CD4-positive, alpha-beta T cell (primary cell): ENCODE data around the gene DOCK9. TPM values are rescaled to one million over a fixed set of nuclear protein-coding genes. Genes with fewer than 3 reads are reported as not detected.

Source experiments
- ATAC-seq: fragments of 200-7000 bp; cut with Tn5 transposase; one replicate; pipeline ENCODE4 v1.10.0; 2022; ENCODE audit warnings: mild to moderate bottlenecking; ENCODE audit not compliant: poor library complexity
- CTCF ChIA-PET: fragments of 350-600 bp; sonication (Branson Sonifier 250); formaldehyde crosslinking; loops from one replicate; lab custom pipeline; 2021; ENCODE audit warnings: antibody characterized with exemption, inconsistent platforms; lab: Charles Lee
- POLR2A ChIA-PET: fragments of 350-600 bp; sonication (Branson Sonifier 250); formaldehyde crosslinking; loops from one replicate; lab custom pipeline; 2021; ENCODE audit warnings: antibody characterized with exemption, inconsistent platforms; lab: Charles Lee
- DNase-seq, 14 experiments: peaks; one replicate each; pipeline ENCODE4 v3.0.0-alpha.2; 2013 to 2020; ENCODE audit warnings: mixed read lengths in 2 of 14
- H3K27ac ChIP-seq, 2 donors: one replicate each; pipeline versions ENCODE4 v1.5.1 to v1.7.0; 2013; ENCODE audit warnings: low read length in 2 of 2, low read depth in 1 of 2, mild to moderate bottlenecking in 1 of 2
- H3K27me3 ChIP-seq, 2 experiments: 1 replicate in 1 of 2; 2 replicates in 1 of 2; pipeline versions ENCODE4 v1.6.1 to v1.7.0; 2013; ENCODE audit warnings: low read length in 2 of 2, control low read depth in 1 of 2, mild to moderate bottlenecking in 1 of 2, moderate library complexity in 1 of 2; ENCODE audit not compliant: insufficient read depth in 2 of 2, control insufficient read depth in 1 of 2
- H3K36me3 ChIP-seq: one replicate; pipeline ENCODE4 v1.6.1; 2013; ENCODE audit warnings: low read length, control low read depth; ENCODE audit not compliant: insufficient read depth
- H3K4me1 ChIP-seq: one replicate; pipeline ENCODE4 v1.6.1; 2013; ENCODE audit warnings: low read length, control low read depth; ENCODE audit not compliant: insufficient read depth
- H3K4me3 ChIP-seq: one replicate; pipeline ENCODE4 v1.5.1; 2013; ENCODE audit warnings: mild to moderate bottlenecking, low read length, moderate library complexity
- H3K9me3 ChIP-seq, 2 experiments: 1 replicate in 1 of 2; 2 replicates in 1 of 2; pipeline versions ENCODE4 v1.6.1 to v1.7.0; 2013; ENCODE audit warnings: low read length in 2 of 2, mild to moderate bottlenecking in 2 of 2, control low read depth in 1 of 2, moderate library complexity in 1 of 2; ENCODE audit not compliant: control insufficient read depth in 1 of 2, insufficient read depth in 1 of 2
- H3K27ac Mint-ChIP-seq: one replicate; pipeline ENCODE4 v1.8.0; 2020; ENCODE audit warnings: mixed read lengths
- H3K27me3 Mint-ChIP-seq: one replicate; pipeline ENCODE4 v1.8.0; 2021; ENCODE audit warnings: mixed read lengths
- H3K36me3 Mint-ChIP-seq: one replicate; pipeline ENCODE4 v1.8.0; 2021; ENCODE audit warnings: low read depth, mixed read lengths
- H3K4me1 Mint-ChIP-seq: one replicate; pipeline ENCODE4 v1.8.0; 2021; ENCODE audit warnings: low read depth, mixed read lengths
- H3K4me3 Mint-ChIP-seq: one replicate; pipeline ENCODE4 v1.8.0; 2020; ENCODE audit warnings: mild to moderate bottlenecking, mixed read lengths
- H3K9me3 Mint-ChIP-seq: one replicate; pipeline ENCODE4 v1.8.0; 2020; ENCODE audit warnings: mixed read lengths
- CTCF ChIP-seq: fragments of 200-600 bp; IDR thresholded peaks from one replicate; pipeline ENCODE4 v1.8.0; 2022; ENCODE audit warnings: antibody characterized with exemption, mild to moderate bottlenecking
- intact Hi-C, 2 experiments: fragments of 100-400 bp; cut with DNase I in 1 of 2; cut with micrococcal nuclease in 1 of 2; formaldehyde crosslinking; loops; one replicate each; pipeline versions ENCODE4 v1.15.1 to v1.9.0; 2023 to 2025; cut with DNase I, micrococcal nuclease
- total RNA-seq, 174 experiments: library from RNA in 2 of 174; stranded (reverse) in 2 of 174; gene quantifications; one replicate each; pipeline ENCODE4 v1.2.3 and lab custom pipeline; 2021 to 2026

DOCK9 gene
- total RNA-seq, 2 experiments from 2014 or later, result 76.3 to 79.3 TPM

- H3K27ac ChIP-seq, result no peak overlapping the region
- intact Hi-C loops, result no loop called here
- Mint-ChIP-seq H3K27me3 (no peaks in the 10 kb centered on the region), H3K9me3 (peaks cover 3% of the 10 kb centered on the region), H3K36me3 (peaks cover 58% of the 10 kb centered on the region), H3K4me3 (no peak overlapping the region), H3K27ac (no peak overlapping the region), H3K4me1 (peaks cover 44% of the 10 kb centered on the region)
- peaks cover 10% of the 10 kb centered on the region for H3K4me1 ChIP-seq
- no peak for ATAC-seq
- H3K27me3 ChIP-seq, result no peaks in the 10 kb centered on the region
- H3K4me3 ChIP-seq, result no peak overlapping the region
- POLR2A ChIA-PET, result no interaction called here
- no peak for DNase-seq
- CTCF ChIA-PET, result no interaction called here
- H3K9me3 ChIP-seq, result peaks cover 11 to 13% of the 10 kb centered on the region in 2 experiments
- no peak for TF ChIP-seq CTCF
- H3K36me3 ChIP-seq, result no peaks in the 10 kb centered on the region
Measured at GRCh38 chr13:98934243-98934642, 43.6 kb downstream of the DOCK9 start.

- intact Hi-C loops, result no loop called here
- H3K9me3 ChIP-seq, result peaks cover 7 to 11% of the 10 kb centered on the region in 2 experiments
- H3K27ac ChIP-seq, result peak overlapping the region in 1 of 2 donors; percentile 7
- H3K36me3 ChIP-seq, result peaks cover 15% of the 10 kb centered on the region
- H3K4me1 ChIP-seq, result peaks cover 5% of the 10 kb centered on the region
- ChIA-PET CTCF (no interaction called here), POLR2A (interaction anchor here (0.8 to 1.3 kb wide), 3 partner anchors 52 to 158 kb away, joined by 3 read pairs; no protein-coding TSS in a partner anchor)
- no peaks in the 10 kb centered on the region for H3K27me3 Mint-ChIP-seq
- H3K27ac Mint-ChIP-seq, result peak overlapping the region; percentile 85
- peak in 3 of 14 experiments; percentile 15 to 28 (median 27) for DNase-seq
- H3K4me3 Mint-ChIP-seq, result peak overlapping the region; percentile 70
- H3K4me3 ChIP-seq, result no peak overlapping the region
- TF ChIP-seq CTCF, result no peak
- no peaks in the 10 kb centered on the region for H3K27me3 ChIP-seq
- H3K4me1 Mint-ChIP-seq, result peaks cover 27% of the 10 kb centered on the region
- peak; percentile 39 for ATAC-seq
- H3K36me3 Mint-ChIP-seq, result peaks cover 68% of the 10 kb centered on the region
- H3K9me3 Mint-ChIP-seq, result peaks cover 3% of the 10 kb centered on the region
Measured at GRCh38 chr13:98930151-98930591, 47.7 kb downstream of the DOCK9 start.

- peaks cover 65% of the 10 kb centered on the region for H3K36me3 Mint-ChIP-seq
- peaks cover 15% of the 10 kb centered on the region for H3K36me3 ChIP-seq
- no peaks in the 10 kb centered on the region for H3K9me3 Mint-ChIP-seq
- no peaks in the 10 kb centered on the region for H3K27me3 ChIP-seq
- no peak overlapping the region for H3K27ac ChIP-seq
- DNase-seq (no peak), ATAC-seq (no peak)
- H3K4me3 ChIP-seq, result no peak overlapping the region
- H3K9me3 ChIP-seq, result no peaks in the 10 kb centered on the region
- H3K4me3 Mint-ChIP-seq, result no peak overlapping the region
- peaks cover 23% of the 10 kb centered on the region for H3K4me1 Mint-ChIP-seq
- H3K27me3 Mint-ChIP-seq, result no peaks in the 10 kb centered on the region
- ChIA-PET POLR2A (interaction anchor here (0.7 kb wide), 1 partner anchor 9 kb away, joined by 4 read pairs; no protein-coding TSS in a partner anchor), CTCF (no interaction called here)
- intact Hi-C loops, result no loop called here
- no peak for TF ChIP-seq CTCF
- peaks cover 5% of the 10 kb centered on the region for H3K4me1 ChIP-seq
- H3K27ac Mint-ChIP-seq, result no peak overlapping the region
Measured at GRCh38 chr13:98927951-98928927, 49.6 kb downstream of the DOCK9 start.
